Mesenchymal stem cell (in vitro differentiated cells and primary cell): ENCODE results near the gene CERKL.

Experiments
- DNase-seq: peaks from one replicate; pipeline ENCODE4 v3.0.0-alpha.2; 2013
- H2AFZ ChIP-seq: one replicate; pipeline ENCODE4 v1.6.1; 2013; ENCODE audit warnings: low read depth, mild to moderate bottlenecking, control low read depth, inconsistent platforms, low read length, moderate library complexity
- H2AK5ac ChIP-seq: 2 replicates; pipeline ENCODE4 v1.6.1; 2013; ENCODE audit warnings: low read length, moderate library complexity, mild to moderate bottlenecking, inconsistent platforms; ENCODE audit not compliant: severe bottlenecking
- H2BK120ac ChIP-seq: one replicate; pipeline ENCODE4 v1.6.1; 2013; ENCODE audit warnings: low read depth, mild to moderate bottlenecking, inconsistent platforms, low read length, moderate library complexity
- H2BK12ac ChIP-seq, 2 experiments: one replicate each; pipeline ENCODE4 v1.6.1; 2013; ENCODE audit warnings: inconsistent platforms in 2 of 2, low read length in 2 of 2, mild to moderate bottlenecking in 2 of 2, moderate library complexity in 2 of 2, control low read depth in 1 of 2
- H2BK15ac ChIP-seq: one replicate; pipeline ENCODE4 v1.6.1; 2013; ENCODE audit warnings: mild to moderate bottlenecking, low read depth, inconsistent platforms; ENCODE audit not compliant: poor library complexity, severe bottlenecking
- H2BK5ac ChIP-seq: 2 replicates; pipeline ENCODE4 v1.6.1; 2013; ENCODE audit warnings: low read depth, mild to moderate bottlenecking, low read length, control low read depth, inconsistent platforms; ENCODE audit not compliant: poor library complexity, severe bottlenecking
- H3K14ac ChIP-seq, 2 experiments: one replicate each; pipeline ENCODE4 v1.6.1; 2013; ENCODE audit warnings: inconsistent platforms in 2 of 2, low read length in 2 of 2, control low read depth in 1 of 2, mild to moderate bottlenecking in 1 of 2, moderate library complexity in 1 of 2
- H3K18ac ChIP-seq, 2 experiments: one replicate each; pipeline ENCODE4 v1.6.1; 2013; ENCODE audit warnings: inconsistent platforms in 2 of 2, low read length in 2 of 2, control low read depth in 1 of 2, low read depth in 1 of 2, mild to moderate bottlenecking in 1 of 2
- H3K23ac ChIP-seq, 2 experiments: one replicate each; pipeline ENCODE4 v1.6.1; 2013; ENCODE audit warnings: inconsistent platforms in 2 of 2, low read length in 2 of 2, mild to moderate bottlenecking in 2 of 2, moderate library complexity in 2 of 2, control low read depth in 1 of 2
- H3K27ac ChIP-seq: 2 replicates; pipeline ENCODE4 v1.5.1; 2013; ENCODE audit warnings: mild to moderate bottlenecking, moderate library complexity, low read length, control low read depth, inconsistent platforms; ENCODE audit not compliant: poor library complexity, severe bottlenecking
- H3K27me3 ChIP-seq, 2 experiments: 2 replicates each; pipeline versions ENCODE4 v1.6.1 to v1.7.0; 2013; ENCODE audit warnings: low read length in 2 of 2, mild to moderate bottlenecking in 2 of 2, moderate library complexity in 2 of 2, control low read depth in 1 of 2, inconsistent platforms in 1 of 2; ENCODE audit not compliant: control insufficient read depth in 1 of 2, insufficient read depth in 1 of 2
- H3K36me3 ChIP-seq, 2 experiments: 2 replicates each; pipeline versions ENCODE4 v1.6.1 to v1.7.0; 2013; ENCODE audit warnings: low read length in 2 of 2, control low read depth in 1 of 2, inconsistent platforms in 1 of 2, low read depth in 1 of 2, mild to moderate bottlenecking in 1 of 2; ENCODE audit not compliant: insufficient read depth in 2 of 2, control insufficient read depth in 1 of 2
- H3K4ac ChIP-seq, 2 experiments: one replicate each; pipeline ENCODE4 v1.6.1; 2013; ENCODE audit warnings: inconsistent platforms in 2 of 2, low read length in 2 of 2, mild to moderate bottlenecking in 2 of 2, moderate library complexity in 2 of 2, control low read depth in 1 of 2, low read depth in 1 of 2
- H3K4me1 ChIP-seq: 2 replicates; pipeline ENCODE4 v1.6.1; 2013; ENCODE audit warnings: low read depth, low read length, control low read depth; ENCODE audit not compliant: control insufficient read depth, insufficient read depth
- H3K4me2 ChIP-seq: 2 replicates; pipeline ENCODE4 v1.6.1; 2013; ENCODE audit warnings: low read length, mild to moderate bottlenecking, inconsistent platforms; ENCODE audit not compliant: poor library complexity, severe bottlenecking
- H3K4me3 ChIP-seq, 2 experiments: 2 replicates each; pipeline versions ENCODE4 v1.5.1 to v1.7.0; 2013; ENCODE audit warnings: low read length in 2 of 2, mild to moderate bottlenecking in 2 of 2, control low read depth in 1 of 2, low read depth in 1 of 2; ENCODE audit not compliant: insufficient read depth in 1 of 2
- H3K79me1 ChIP-seq: replicated peaks from 2 replicates; pipeline ENCODE4 v1.6.1; 2013; ENCODE audit warnings: mild to moderate bottlenecking, control low read depth, low read length, inconsistent platforms; ENCODE audit not compliant: poor library complexity, severe bottlenecking
- H3K9ac ChIP-seq: 2 replicates; pipeline ENCODE4 v1.7.0; 2013; ENCODE audit warnings: mild to moderate bottlenecking, low read length, moderate library complexity
- H3K9me3 ChIP-seq: 2 replicates; pipeline ENCODE4 v1.7.0; 2013; ENCODE audit warnings: mild to moderate bottlenecking, low read length; ENCODE audit not compliant: control insufficient read depth
- H4K8ac ChIP-seq: one replicate; pipeline ENCODE4 v1.6.1; 2013; ENCODE audit warnings: inconsistent platforms, mild to moderate bottlenecking, low read length, moderate library complexity
- H4K91ac ChIP-seq: one replicate; pipeline ENCODE4 v1.6.1; 2013; ENCODE audit warnings: mild to moderate bottlenecking, low read length, inconsistent platforms
- WGBS: methylation state at CpG from one replicate; pipeline ENCODE4 v1.1.7; 2013; ENCODE audit warnings: mixed read lengths; 5-methylcytosine and 5-hydroxymethylcytosine counted together

CERKL gene

GRCh38 chr2:181685150-181685688, 28.3 kb upstream of the CERKL start:
- H3K79me1 ChIP-seq: no peaks in the 10 kb centered on the region
- H3K36me3 ChIP-seq: no peaks in the 10 kb centered on the region
- no peak overlapping the region for H3K4me3 ChIP-seq
- no peak overlapping the region for H2AK5ac ChIP-seq
- H4K91ac ChIP-seq: no peak overlapping the region
- H3K4me2 ChIP-seq: no peak overlapping the region
- no peak overlapping the region for H3K9ac ChIP-seq
- 16% methylated on average over 20 of the region's 21 CpGs for WGBS
- H4K8ac ChIP-seq: no peak overlapping the region
- H2BK5ac ChIP-seq: no peak overlapping the region
- H3K4me1 ChIP-seq: peaks cover 24% of the 10 kb centered on the region
- no peak overlapping the region for H3K23ac ChIP-seq
- no peak overlapping the region for H2BK120ac ChIP-seq
- no peak overlapping the region for H2BK12ac ChIP-seq
- no peak overlapping the region for H2BK15ac ChIP-seq
- no peak overlapping the region for H3K14ac ChIP-seq
- H2AFZ ChIP-seq: no peak overlapping the region
- no peak overlapping the region for H3K27ac ChIP-seq
- peaks cover 7% of the 10 kb centered on the region for H3K9me3 ChIP-seq
- no peak overlapping the region for H3K18ac ChIP-seq
- H3K27me3 ChIP-seq: peaks cover 75 to 91% of the 10 kb centered on the region in 2 experiments
- no peak overlapping the region for H3K4ac ChIP-seq
- no peak for DNase-seq

DNA sequence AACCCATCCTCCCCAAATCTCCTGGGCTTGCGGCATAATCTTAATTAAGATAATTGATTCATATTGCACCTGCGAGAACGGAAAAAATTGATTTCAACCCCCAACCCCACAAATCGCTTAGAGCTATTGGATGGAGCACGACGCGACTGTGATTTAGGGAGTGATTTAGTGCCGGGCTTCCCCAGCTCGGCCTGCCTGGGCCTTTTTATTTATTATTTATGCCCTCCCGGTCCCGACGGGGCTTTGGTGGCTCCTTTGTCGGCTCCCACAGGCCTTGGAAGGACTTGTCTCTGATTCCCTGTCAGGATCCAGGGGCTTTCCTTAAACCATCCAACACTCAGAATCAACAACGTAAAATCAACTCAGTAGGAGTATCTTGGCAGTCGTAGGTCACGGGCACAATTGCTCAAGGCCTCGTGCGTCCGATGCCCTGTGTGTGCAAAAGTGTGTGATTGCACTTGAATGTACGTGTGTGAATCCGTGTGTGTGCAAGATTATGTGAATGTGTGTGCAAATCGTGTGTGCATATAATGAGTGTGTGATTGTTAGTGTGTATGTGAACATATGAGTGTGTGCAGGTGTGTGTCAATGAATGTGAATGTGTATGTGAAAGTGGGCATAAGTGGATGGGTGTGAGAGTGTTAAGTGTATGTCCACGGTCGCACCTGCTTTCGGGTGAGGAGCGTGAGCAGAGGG, 27.7 kb upstream of the CERKL start:
- Histone ChIP-seq H3K14ac (no peak overlapping the region), H3K36me3 (no peaks in the 10 kb centered on the region), H2BK5ac (no peak overlapping the region), H3K4ac (no peak overlapping the region), H2BK12ac (no peak overlapping the region), H3K27ac (no peak overlapping the region), H3K9ac (no peak overlapping the region), H3K9me3 (peaks cover 7% of the 10 kb centered on the region), H2AK5ac (no peak overlapping the region), H3K18ac (no peak overlapping the region), H2AFZ (no peak overlapping the region), H4K91ac (no peak overlapping the region), H3K79me1 (no peaks in the 10 kb centered on the region), H3K27me3 (peaks cover 80 to 92% of the 10 kb centered on the region in 2 experiments), H4K8ac (no peak overlapping the region), H3K4me1 (peaks cover 24% of the 10 kb centered on the region), H3K4me3 (no peak overlapping the region), H2BK15ac (no peak overlapping the region), H2BK120ac (no peak overlapping the region), H3K23ac (no peak overlapping the region), H3K4me2 (no peak overlapping the region)
- no peak for DNase-seq
- 27% methylated on average over 26 of the region's 26 CpGs for WGBS

DNA sequence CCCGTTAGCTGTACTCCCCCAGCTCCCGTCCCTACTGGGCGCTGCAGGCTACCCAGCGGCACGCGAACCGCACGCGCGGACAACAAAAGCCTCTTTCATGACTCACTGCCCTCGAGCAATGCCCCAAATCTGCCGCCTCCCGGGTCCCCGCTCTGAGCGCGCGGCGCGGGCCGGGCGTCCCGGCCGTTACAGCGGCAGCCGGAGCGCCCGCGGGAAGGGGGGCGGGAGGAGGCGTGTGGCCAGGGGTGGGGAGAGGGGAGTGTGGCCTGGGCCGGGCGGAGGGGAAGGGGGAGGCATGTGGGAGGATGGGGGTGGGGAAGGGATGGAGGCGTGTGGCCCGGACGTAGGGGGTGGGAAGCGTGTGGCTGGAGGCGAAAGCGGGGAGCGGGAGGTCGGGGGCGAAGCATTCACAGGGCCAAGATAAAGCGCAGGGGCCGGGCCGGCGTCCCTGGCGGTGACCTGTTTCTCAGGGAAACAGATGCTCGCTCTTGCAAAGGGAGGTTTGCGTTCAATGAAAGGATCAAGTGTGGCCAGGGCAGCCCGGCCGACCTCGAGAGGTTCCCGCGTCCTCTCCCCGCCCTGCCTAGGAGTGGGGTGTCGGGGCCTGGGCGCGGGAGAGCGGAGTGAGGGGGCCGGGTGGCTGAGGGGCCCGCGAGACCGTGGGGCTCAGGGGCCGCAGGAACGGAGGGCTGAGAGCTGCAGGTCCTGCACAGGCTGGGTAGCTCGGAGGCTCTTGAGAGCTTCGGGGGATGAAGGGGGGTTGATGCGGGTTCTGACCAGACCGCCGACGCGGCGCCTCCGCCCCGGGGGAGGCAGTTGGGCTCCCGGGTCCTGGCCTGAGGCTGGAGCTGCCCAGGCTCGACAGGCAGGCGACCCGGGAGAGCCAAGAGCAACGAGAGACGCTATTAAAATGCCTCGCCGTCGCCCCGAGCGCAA, 26.9 kb upstream of the CERKL start:
- no peak overlapping the region for H4K8ac ChIP-seq
- H3K27me3 ChIP-seq: peaks cover 81 to 92% of the 10 kb centered on the region in 2 experiments
- DNase-seq: peak; percentile 43
- H2BK15ac ChIP-seq: no peak overlapping the region
- no peak overlapping the region for H3K14ac ChIP-seq
- H4K91ac ChIP-seq: no peak overlapping the region
- peak overlapping the region; percentile 37 for H2AFZ ChIP-seq
- H2BK120ac ChIP-seq: no peak overlapping the region
- H3K4ac ChIP-seq: no peak overlapping the region
- H2BK5ac ChIP-seq: no peak overlapping the region
- H3K23ac ChIP-seq: peak overlapping the region in 1 of 2 experiments; percentile 63
- no peak overlapping the region for H2AK5ac ChIP-seq
- H3K18ac ChIP-seq: no peak overlapping the region
- 2% methylated on average over 78 of the region's 85 CpGs for WGBS
- H3K27ac ChIP-seq: no peak overlapping the region
- no peak overlapping the region for H2BK12ac ChIP-seq
- H3K9ac ChIP-seq: no peak overlapping the region
- no peaks in the 10 kb centered on the region for H3K79me1 ChIP-seq
- peaks cover 24% of the 10 kb centered on the region for H3K4me1 ChIP-seq
- H3K36me3 ChIP-seq: no peaks in the 10 kb centered on the region
- peaks cover 7% of the 10 kb centered on the region for H3K9me3 ChIP-seq
- peak overlapping the region in 1 of 2 experiments; percentile 11 for H3K4me3 ChIP-seq
- peak overlapping the region; percentile 68 for H3K4me2 ChIP-seq
